T1000 (cell line): ENCODE measurements around the gene GCLM.
"Not testable (repeated sequence)": the region's sequence is repeated elsewhere in the genome, so short reads cannot be mapped to it uniquely, and the experiment has no call there.

Experiments
- DNase-seq: peaks from one replicate; lab custom pipeline; 2025; ENCODE audit warnings: mixed read lengths; lab: John Stamatoyannopoulos, UW

GCLM gene

GRCh38 chr1:93909146-93910050, at the start of gene GCLM:
TSS of gene GCLM (minus strand) at chr1:93909430. CDS start at chr1:93909163, 267 bp downstream.
- DNase-seq = peak; percentile 97

GRCh38 chr1:93958726-93959100, 49.5 kb upstream of the GCLM start:
- DNase-seq = no peak

- DNase-seq = no peak
Observed at GRCh38 chr1:93958032-93958725, 48.9 kb upstream of the GCLM start.

- DNase-seq = no peak
Observed at GRCh38 chr1:93955765-93956164, 46.5 kb upstream of the GCLM start.

- not testable (repeated sequence) for DNase-seq
Observed at GRCh38 chr1:93947002-93947686, 37.9 kb upstream of the GCLM start.

GRCh38 chr1:93938461-93939145, 29.4 kb upstream of the GCLM start:
- DNase-seq = no peak

GRCh38 chr1:93937997-93938396, 28.8 kb upstream of the GCLM start:
- DNase-seq = no peak

GRCh38 chr1:93925206-93925605, 16.0 kb upstream of the GCLM start:
- no peak for DNase-seq

- DNase-seq = no peak
Observed at GRCh38 chr1:93919780-93920179, 10.6 kb upstream of the GCLM start.

GRCh38 chr1:93917302-93917701, 8.1 kb upstream of the GCLM start:
- no peak for DNase-seq

GRCh38 chr1:93910880-93911279, 1.6 kb upstream of the GCLM start:
- not testable (repeated sequence) for DNase-seq

GRCh38 chr1:93910305-93910704, 1.1 kb upstream of the GCLM start:
- no peak for DNase-seq

GRCh38 chr1:93908394-93909145, 660 bp downstream of the GCLM start:
- no peak for DNase-seq

GRCh38 chr1:93907718-93908117, 1.5 kb downstream of the GCLM start:
- DNase-seq = no peak

GRCh38 chr1:93906480-93906879, 2.8 kb downstream of the GCLM start:
- DNase-seq = no peak

- DNase-seq = no peak
Observed at GRCh38 chr1:93905734-93906133, 3.5 kb downstream of the GCLM start.

- DNase-seq = no peak
Observed at GRCh38 chr1:93905051-93905450, 4.2 kb downstream of the GCLM start.

GRCh38 chr1:93904228-93904627, 5.0 kb downstream of the GCLM start:
- DNase-seq = no peak

GRCh38 chr1:93900723-93901504, 8.3 kb downstream of the GCLM start:
- DNase-seq = no peak

GRCh38 chr1:93899543-93900207, 9.6 kb downstream of the GCLM start:
- DNase-seq = no peak
